ENCODE results near the gene RAI1.

The RAI1 gene

DNA sequence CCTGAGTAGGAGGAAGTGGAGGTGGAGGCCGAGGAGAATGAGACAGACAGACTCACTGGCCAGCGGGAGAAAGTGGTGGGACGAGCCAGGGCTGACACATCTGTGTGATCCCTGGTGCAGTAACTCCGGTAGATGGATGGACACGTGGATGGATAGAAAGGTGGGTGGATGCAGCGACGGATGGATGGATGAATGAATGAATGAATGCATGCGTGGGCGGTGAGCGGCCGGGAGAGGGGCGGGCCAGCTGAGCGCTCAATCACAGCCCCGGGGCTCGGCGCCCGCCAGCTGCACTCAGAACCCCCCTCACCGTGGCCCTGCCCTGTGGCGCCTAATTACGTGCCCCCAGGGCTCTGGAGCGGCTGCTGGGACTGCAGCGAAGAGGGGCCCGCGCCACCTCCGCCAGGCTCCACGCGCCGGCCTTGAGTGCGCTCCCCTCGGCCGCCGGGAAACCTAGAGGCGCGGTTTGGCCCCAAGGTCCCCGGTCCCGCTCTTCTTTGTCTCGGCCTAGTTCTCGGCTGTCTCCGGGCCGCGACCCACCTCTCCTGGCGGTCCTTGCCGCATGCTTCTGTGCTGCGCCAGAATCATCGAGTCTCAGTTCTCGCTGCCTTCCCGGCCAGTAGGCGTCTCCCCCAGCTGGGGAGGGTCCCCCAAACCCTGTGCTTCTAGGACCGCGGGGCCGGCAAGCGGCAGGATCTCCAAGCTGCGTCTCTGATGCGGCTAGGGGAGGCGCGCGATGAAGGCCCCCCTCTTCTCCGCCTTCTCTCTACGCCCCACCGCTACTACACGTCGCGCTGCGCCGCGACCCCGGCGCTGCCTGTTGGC is 41.0 kb downstream of the RAI1 start:
- Histone ChIP-seq H3K27ac (ENCODE audit: low read length) (peak overlapping the region; percentile 62), H3K4me1 (ENCODE audit: control insufficient read depth, insufficient read depth, low read length) (peaks cover 35% of the 10 kb centered on the region), H3K9me3 (ENCODE audit: control insufficient read depth in 2 of 2, low read length in 2 of 2) (no peaks in the 10 kb centered on the region), H3K27me3 (ENCODE audit: control insufficient read depth in 1 of 2, insufficient read depth in 2 of 2, low read length in 2 of 2) (no peaks in the 10 kb centered on the region), H3K4me3 (ENCODE audit: low read length in 2 of 2) (peak overlapping the region; percentile 74 to 80), H3K9ac (ENCODE audit: low read length in 2 of 2) (peak overlapping the region; percentile 58 to 79), H3K36me3 (ENCODE audit: control insufficient read depth in 2 of 2, insufficient read depth in 2 of 2, low read length in 2 of 2) (no peaks in the 10 kb centered on the region)

DNA sequence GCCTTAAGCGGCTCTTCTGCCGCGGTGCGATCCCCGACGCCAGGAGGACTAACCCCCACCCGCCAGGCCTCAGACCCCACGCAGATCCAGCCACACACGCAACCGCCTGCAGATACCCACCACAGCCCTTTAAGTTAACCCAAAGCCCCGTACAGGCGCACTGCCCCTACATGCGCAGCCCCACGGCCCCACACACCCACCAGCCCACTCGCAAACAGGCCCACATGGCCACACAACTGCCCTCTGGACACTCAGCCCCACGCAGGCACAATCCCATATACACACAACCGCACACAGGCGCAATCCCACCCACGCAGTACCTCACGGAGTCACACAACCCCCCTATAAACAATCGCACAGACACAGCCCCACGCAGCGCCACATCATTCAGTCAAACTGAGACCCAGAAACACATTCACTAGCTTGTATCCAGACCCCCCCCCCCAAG is 41.7 kb downstream of the RAI1 start:
- Histone ChIP-seq H3K4me1 (ENCODE audit: control insufficient read depth, insufficient read depth, low read length) (peaks cover 36% of the 10 kb centered on the region), H3K9me3 (ENCODE audit: control insufficient read depth in 2 of 2, low read length in 2 of 2) (no peaks in the 10 kb centered on the region), H3K4me3 (ENCODE audit: low read length in 2 of 2) (peak overlapping the region; percentile 74 to 80), H3K27me3 (ENCODE audit: control insufficient read depth in 1 of 2, insufficient read depth in 2 of 2, low read length in 2 of 2) (no peaks in the 10 kb centered on the region), H3K36me3 (ENCODE audit: control insufficient read depth in 2 of 2, insufficient read depth in 2 of 2, low read length in 2 of 2) (no peaks in the 10 kb centered on the region), H3K9ac (ENCODE audit: low read length in 2 of 2) (peak overlapping the region; percentile 58 to 79), H3K27ac (ENCODE audit: low read length) (peak overlapping the region; percentile 62)

DNA sequence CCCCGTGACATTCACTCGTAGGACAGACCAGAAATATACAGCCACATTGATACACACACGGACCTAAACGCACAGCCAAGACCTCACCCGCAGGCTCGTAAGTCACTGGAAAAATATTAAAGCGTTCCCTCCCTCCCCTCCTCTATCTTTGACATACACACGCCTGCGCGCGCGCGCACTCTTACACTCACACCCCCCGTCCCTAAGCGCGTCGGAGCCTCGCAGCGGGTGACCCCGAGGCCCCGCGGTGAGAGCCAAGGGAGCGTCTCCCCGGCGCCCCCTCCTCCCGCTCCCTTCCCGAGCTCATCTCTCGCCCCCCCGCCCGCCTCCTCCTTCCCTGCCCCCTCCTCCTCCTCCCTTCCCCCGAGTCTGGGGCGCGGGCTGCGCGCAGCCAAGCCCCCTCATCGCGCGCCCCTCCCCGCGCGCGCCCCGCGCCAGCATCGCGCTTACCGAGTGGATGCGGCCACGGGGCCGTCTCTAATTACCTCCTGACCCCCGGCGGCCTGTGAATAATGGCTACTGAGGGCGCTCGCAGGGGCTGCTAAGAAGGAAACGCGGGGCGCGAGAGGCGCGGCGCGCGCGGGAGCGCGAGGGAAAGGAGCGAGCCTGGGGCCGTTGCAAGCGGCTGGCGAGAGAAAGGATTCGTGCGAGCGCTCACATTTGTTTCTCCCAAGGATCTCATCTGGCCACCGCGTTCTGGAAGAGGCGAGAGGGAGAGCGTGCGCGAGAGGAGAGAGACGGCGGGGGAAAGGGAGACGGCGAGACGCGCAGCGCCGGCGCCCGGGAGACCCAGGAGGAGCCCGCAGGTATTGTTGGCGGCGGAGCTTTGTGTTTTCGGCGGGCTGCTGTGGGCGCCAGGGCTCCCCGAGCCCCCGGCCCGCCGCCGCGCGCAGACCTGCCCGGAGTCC is 42.4 kb downstream of the RAI1 start:
- H3K4me1 ChIP-seq (ENCODE audit: control insufficient read depth, insufficient read depth, low read length), result peaks cover 36% of the 10 kb centered on the region
- H3K9ac ChIP-seq (ENCODE audit: low read length in 2 of 2), result peak overlapping the region in 1 of 2 donors; percentile 79

DNA sequence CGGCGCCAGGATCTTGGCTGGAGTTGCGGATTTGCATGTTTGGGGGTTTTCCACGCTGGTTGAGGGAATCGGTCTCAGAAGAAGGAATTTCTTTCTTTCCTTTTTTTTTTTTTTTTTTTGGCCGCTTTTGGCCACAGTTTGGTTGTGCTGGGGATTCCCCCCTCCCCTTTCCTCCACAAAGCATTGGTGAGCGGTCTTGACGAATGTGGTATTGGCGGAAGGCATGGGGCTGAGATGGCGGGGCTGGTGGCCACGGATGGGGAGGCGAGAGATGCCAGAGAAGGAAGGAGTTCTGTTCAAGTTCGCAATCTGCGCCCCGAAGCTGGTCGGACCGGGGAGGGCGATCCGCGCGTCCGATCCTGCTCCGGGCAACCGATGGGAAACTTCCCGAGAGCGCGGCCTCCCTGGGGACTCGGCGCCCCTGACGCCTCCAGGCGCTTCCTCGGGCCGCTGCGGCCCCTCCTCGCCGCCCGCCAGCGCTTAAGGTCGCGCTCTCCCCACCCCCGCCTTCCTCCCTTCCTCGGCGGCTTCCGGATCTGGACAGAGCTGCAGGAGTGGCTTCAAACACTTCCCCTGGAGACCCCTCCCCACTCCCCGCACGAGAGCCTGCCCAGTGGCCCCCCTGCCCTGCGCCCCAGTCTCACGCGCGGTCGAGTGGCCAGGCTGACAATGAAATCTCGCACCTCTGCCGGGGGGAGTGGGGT is 43.2 kb downstream of the RAI1 start:
- Histone ChIP-seq H3K4me1 (ENCODE audit: control insufficient read depth, insufficient read depth, low read length) (peaks cover 38% of the 10 kb centered on the region), H3K4me3 (ENCODE audit: low read length in 2 of 2) (peak overlapping the region; percentile 74 to 80), H3K36me3 (ENCODE audit: control insufficient read depth in 2 of 2, insufficient read depth in 2 of 2, low read length in 2 of 2) (no peaks in the 10 kb centered on the region), H3K9me3 (ENCODE audit: control insufficient read depth in 2 of 2, low read length in 2 of 2) (no peaks in the 10 kb centered on the region), H3K9ac (ENCODE audit: low read length in 2 of 2) (peak overlapping the region; percentile 29 to 63), H3K27ac (ENCODE audit: low read length) (no peak overlapping the region), H3K27me3 (ENCODE audit: control insufficient read depth in 1 of 2, insufficient read depth in 2 of 2, low read length in 2 of 2) (no peaks in the 10 kb centered on the region)

More for the DNA sequence above, 42.4 kb downstream of the RAI1 start:
- H3K9me3 ChIP-seq (ENCODE audit: control insufficient read depth in 2 of 2, low read length in 2 of 2), result no peaks in the 10 kb centered on the region
- H3K27ac ChIP-seq (ENCODE audit: low read length), result peak overlapping the region; percentile 62
- no peaks in the 10 kb centered on the region for H3K36me3 ChIP-seq (ENCODE audit: control insufficient read depth in 2 of 2, insufficient read depth in 2 of 2, low read length in 2 of 2)
- H3K4me3 ChIP-seq (ENCODE audit: low read length in 2 of 2), result peak overlapping the region; percentile 74 to 80
- H3K27me3 ChIP-seq (ENCODE audit: control insufficient read depth in 1 of 2, insufficient read depth in 2 of 2, low read length in 2 of 2), result no peaks in the 10 kb centered on the region

DNA sequence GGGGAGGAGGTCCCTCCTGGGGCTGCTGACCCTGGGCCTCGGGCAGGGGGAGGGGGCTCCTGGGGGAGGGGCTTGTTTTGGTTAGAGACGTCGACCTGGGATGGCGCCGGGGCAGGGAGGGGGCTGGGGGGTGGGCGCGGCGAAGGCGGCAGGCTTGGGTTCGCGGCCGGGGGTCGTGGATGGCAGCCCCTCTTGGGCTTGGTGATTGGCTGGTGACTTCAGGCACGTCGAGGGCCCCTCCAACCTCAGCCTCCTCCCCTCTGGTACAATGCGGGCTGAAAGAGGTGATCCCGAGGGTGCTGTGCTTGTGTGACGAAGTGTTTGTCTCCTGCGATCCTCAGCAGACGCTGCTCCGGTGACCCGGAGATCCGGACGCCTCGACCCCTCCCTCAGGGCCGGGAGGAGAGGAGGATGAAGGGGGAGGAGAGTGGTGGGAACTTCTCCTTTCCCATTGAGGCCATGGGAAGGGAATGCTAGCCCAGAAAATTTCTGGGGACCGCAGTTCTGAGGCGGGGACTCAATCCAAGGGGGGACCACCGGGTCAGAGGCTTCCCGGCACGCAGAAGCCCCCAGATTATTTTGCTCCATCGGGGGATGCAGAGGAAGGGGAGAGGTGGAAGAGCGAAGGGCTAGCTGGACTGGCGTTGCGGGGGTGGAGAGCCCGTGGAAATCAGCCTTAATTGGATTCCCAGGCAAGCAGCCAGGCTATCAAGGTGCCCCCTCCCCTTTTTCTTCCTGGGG is 43.9 kb downstream of the RAI1 start:
- H3K4me3 ChIP-seq (ENCODE audit: low read length in 2 of 2), result peak overlapping the region in 1 of 2 donors; percentile 74
- H3K27me3 ChIP-seq (ENCODE audit: control insufficient read depth in 1 of 2, insufficient read depth in 2 of 2, low read length in 2 of 2), result no peaks in the 10 kb centered on the region
- H3K27ac ChIP-seq (ENCODE audit: low read length), result peak overlapping the region; percentile 24
- H3K36me3 ChIP-seq (ENCODE audit: control insufficient read depth in 2 of 2, insufficient read depth in 2 of 2, low read length in 2 of 2), result no peaks in the 10 kb centered on the region
- H3K9me3 ChIP-seq (ENCODE audit: control insufficient read depth in 2 of 2, low read length in 2 of 2), result no peaks in the 10 kb centered on the region
- peak overlapping the region in 1 of 2 donors; percentile 25 for H3K9ac ChIP-seq (ENCODE audit: low read length in 2 of 2)
- peaks cover 45% of the 10 kb centered on the region for H3K4me1 ChIP-seq (ENCODE audit: control insufficient read depth, insufficient read depth, low read length)

DNA sequence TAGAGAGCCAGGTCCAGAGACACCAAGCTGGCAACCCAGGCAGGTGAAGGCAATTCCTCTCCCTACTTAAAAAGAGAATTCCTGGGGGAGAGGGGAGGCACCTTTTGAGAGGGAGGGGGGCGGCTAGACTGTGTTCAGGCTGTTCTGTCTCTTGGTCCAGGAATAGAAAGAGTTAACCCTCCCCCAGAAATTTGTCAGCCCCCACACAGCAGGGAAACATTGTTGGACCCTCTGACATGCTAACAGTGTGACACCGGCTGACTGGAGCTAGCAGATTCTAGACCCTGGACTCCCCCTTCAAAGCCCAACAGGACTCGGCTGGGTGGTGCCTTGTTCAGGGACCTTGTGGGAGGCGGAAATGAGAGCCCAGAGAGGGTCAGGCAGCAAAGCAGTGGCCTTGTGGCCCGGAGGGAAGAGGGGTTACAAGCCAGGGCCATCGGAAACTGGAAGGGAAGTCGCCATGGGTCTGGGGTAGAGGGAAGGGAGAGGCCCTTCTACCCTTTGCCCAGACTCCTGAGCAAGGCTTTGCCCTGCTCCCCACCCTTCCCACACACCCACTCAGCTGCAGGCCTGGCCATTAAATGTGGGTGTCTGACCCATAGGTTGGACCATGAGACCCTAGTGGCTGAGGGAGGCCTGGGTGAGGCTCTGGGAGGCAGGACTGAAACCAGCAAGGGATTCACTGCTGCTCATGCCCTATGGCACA is 44.6 kb downstream of the RAI1 start:
- H3K27me3 ChIP-seq (ENCODE audit: control insufficient read depth in 1 of 2, insufficient read depth in 2 of 2, low read length in 2 of 2), result no peaks in the 10 kb centered on the region
- peaks cover 52% of the 10 kb centered on the region for H3K4me1 ChIP-seq (ENCODE audit: control insufficient read depth, insufficient read depth, low read length)
- no peaks in the 10 kb centered on the region for H3K9me3 ChIP-seq (ENCODE audit: control insufficient read depth in 2 of 2, low read length in 2 of 2)
- H3K9ac ChIP-seq (ENCODE audit: low read length in 2 of 2), result no peak overlapping the region
- no peaks in the 10 kb centered on the region for H3K36me3 ChIP-seq (ENCODE audit: control insufficient read depth in 2 of 2, insufficient read depth in 2 of 2, low read length in 2 of 2)
- no peak overlapping the region for H3K4me3 ChIP-seq (ENCODE audit: low read length in 2 of 2)
- H3K27ac ChIP-seq (ENCODE audit: low read length), result peak overlapping the region; percentile 24

DNA sequence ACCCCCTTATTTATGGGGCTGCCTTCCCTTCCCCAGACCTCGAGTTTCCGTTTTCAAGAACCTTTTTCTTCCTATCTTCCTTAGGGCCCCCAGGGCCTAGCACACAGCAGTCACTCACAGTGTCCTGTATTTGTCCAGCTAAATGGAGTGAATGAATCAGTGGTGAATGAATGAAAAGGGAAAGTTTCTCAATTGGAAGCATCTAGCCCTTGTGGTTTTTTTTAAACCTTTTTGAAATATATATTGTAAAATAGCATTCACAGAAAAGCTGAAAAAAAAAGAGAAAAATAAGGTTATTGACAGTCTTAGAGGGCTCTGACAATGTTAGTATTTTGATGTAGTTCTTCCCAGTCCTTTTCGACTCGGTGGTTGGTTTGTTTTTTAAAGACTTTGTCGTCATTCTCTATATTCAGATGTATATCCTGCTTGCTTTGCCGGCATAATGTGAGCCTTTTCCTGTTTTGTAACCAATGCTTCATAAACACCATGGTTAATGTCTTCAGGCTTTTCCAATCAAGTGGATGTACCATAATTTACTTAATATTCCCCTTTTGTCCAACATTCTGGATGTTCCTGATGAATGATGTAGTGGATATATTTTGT is 45.3 kb downstream of the RAI1 start:
- Histone ChIP-seq H3K4me3 (ENCODE audit: low read length in 2 of 2) (no peak overlapping the region), H3K4me1 (ENCODE audit: control insufficient read depth, insufficient read depth, low read length) (peaks cover 53% of the 10 kb centered on the region), H3K27me3 (ENCODE audit: control insufficient read depth in 1 of 2, insufficient read depth in 2 of 2, low read length in 2 of 2) (no peaks in the 10 kb centered on the region), H3K36me3 (ENCODE audit: control insufficient read depth in 2 of 2, insufficient read depth in 2 of 2, low read length in 2 of 2) (no peaks in the 10 kb centered on the region), H3K27ac (ENCODE audit: low read length) (no peak overlapping the region), H3K9ac (ENCODE audit: low read length in 2 of 2) (no peak overlapping the region), H3K9me3 (ENCODE audit: control insufficient read depth in 2 of 2, low read length in 2 of 2) (no peaks in the 10 kb centered on the region)

DNA sequence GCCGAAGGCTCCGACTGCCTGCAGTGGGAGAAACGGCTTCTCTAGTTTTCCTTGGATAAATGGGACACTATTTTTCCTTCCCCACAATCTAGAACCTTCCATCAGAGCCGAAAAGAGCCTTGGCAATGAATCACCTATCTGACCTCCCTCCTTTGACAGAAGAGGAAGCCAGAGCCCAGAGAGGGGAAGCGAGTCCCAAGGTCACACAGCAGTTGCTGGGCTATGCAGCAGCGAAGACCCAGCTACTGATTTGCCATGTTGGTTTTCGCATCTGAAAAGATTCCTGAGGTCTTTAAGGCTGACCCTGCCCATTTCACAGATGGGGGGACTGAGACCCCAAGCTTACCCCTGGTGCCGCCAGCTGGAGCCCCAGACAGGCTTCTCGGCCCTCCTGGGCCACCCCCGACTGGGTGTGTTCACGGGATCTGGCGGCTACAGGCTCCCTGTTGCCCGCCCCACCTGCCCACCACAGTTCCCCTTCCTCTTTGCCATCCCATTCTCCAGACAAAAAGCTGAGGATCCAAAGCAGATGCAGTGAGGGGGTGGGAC is 45.9 kb downstream of the RAI1 start:
- no peak overlapping the region for H3K27ac ChIP-seq (ENCODE audit: low read length)

DNA sequence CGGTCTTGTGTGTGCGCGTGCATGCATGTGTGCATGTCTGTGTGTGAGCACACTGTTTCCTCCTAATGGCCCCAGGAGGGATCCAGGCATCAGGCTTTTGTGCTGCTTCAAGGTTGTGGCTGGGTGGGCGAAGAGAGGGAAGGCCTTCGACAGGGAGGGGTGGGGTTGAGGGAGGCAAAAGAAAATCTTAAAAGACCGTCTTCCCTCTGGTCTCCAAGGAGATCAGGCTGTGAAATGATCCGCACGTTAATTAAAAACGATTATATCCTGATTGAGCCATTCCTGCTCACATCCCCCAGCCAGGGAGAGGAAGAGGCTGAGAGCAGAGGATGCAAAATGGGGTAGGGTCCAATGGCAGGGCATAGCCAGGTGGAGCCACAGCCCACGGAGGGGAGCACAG is 46.9 kb downstream of the RAI1 start:
- H3K4me1 ChIP-seq (ENCODE audit: control insufficient read depth, insufficient read depth, low read length), result peaks cover 46% of the 10 kb centered on the region
- no peaks in the 10 kb centered on the region for H3K27me3 ChIP-seq (ENCODE audit: control insufficient read depth in 1 of 2, insufficient read depth in 2 of 2, low read length in 2 of 2)
- H3K9me3 ChIP-seq (ENCODE audit: control insufficient read depth in 2 of 2, low read length in 2 of 2), result no peaks in the 10 kb centered on the region
- H3K36me3 ChIP-seq (ENCODE audit: control insufficient read depth in 2 of 2, insufficient read depth in 2 of 2, low read length in 2 of 2), result no peaks in the 10 kb centered on the region
- H3K4me3 ChIP-seq (ENCODE audit: low read length in 2 of 2), result no peak overlapping the region
- no peak overlapping the region for H3K27ac ChIP-seq (ENCODE audit: low read length)
- H3K9ac ChIP-seq (ENCODE audit: low read length in 2 of 2), result no peak overlapping the region

More for the DNA sequence above, 45.9 kb downstream of the RAI1 start:
- Histone ChIP-seq H3K36me3 (ENCODE audit: control insufficient read depth in 2 of 2, insufficient read depth in 2 of 2, low read length in 2 of 2) (no peaks in the 10 kb centered on the region), H3K9me3 (ENCODE audit: control insufficient read depth in 2 of 2, low read length in 2 of 2) (no peaks in the 10 kb centered on the region), H3K4me3 (ENCODE audit: low read length in 2 of 2) (no peak overlapping the region), H3K9ac (ENCODE audit: low read length in 2 of 2) (no peak overlapping the region), H3K4me1 (ENCODE audit: control insufficient read depth, insufficient read depth, low read length) (peaks cover 49% of the 10 kb centered on the region), H3K27me3 (ENCODE audit: control insufficient read depth in 1 of 2, insufficient read depth in 2 of 2, low read length in 2 of 2) (no peaks in the 10 kb centered on the region)
